Stimulated activated CD4-positive, alpha-beta T cell treated with anti-CD3 and anti-CD28 coated beads, Interleukin-15, amount 100 ng/mL, for 1 hour (primary cell): Measurements from ENCODE around the gene CGB7.
"Not testable (repeated sequence)": the region's sequence is repeated elsewhere in the genome, so short reads cannot be mapped to it uniquely, and the experiment has no call there.

Experiments used
- DNase-seq, 2 donors: peaks; one replicate each; pipeline ENCODE4 v3.0.0-alpha.2; 2020; ENCODE audit warnings: low read depth in 1 of 2, low spot score in 1 of 2

CGB7 gene

DNA sequence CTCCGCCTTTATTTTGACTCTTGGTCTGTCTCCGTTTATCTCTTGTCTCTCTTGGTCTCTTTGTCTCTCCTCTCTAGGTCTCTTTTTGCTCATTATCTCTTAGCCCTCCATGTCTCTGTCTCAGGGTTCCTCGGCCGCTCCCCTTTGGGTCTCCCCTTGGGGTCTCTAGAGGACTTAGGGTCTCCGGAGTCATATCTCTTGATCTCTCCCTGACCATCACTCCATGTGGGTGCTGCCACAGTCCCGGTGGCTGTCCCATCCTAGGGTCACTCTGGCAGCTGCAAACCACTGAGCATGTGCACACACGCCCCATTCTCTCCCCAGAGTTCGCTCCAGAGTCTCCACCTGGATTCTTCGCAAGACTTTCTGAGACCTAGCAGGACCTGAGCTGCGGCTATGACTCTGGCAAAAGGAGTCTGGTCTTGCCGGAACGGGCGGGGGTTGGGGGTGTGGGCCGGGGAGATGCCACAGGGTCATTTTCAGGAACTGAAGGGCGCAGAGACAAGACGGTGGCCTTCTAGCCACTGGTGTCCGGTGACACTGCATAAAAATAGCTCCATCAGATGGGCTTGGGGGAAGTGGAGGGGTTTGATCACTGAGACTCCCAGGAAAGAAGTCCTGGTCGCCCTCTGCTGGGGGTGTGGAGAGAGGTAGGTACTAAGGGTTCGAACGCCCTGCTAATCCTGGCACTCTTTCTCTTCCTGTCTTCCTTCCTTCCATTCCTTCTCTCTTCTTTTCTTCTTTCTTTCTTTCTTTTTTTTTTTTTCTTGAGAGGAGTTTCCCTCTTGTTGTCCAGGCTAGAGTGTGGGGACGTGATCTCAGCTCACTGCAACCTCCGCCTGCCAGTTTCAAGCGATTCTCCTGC lies 16.2 kb upstream of the CGB7 start:
- no peak for DNase-seq

- DNase-seq = no peak
Measured at GRCh38 chr19:49071860-49072547, 14.5 kb upstream of the CGB7 start.

GRCh38 chr19:49070416-49070815 lies 12.9 kb upstream of the CGB7 start:
- DNase-seq = no peak

- DNase-seq = no peak
Measured at GRCh38 chr19:49069026-49069425, 11.5 kb upstream of the CGB7 start.

- no peak for DNase-seq
Measured at GRCh38 chr19:49067554-49067953, 10.0 kb upstream of the CGB7 start.

GRCh38 chr19:49065905-49066512 lies 8.5 kb upstream of the CGB7 start:
- no peak for DNase-seq

- DNase-seq = no peak
Measured at GRCh38 chr19:49064768-49065611, 7.4 kb upstream of the CGB7 start, which contains the start of gene NTF4. NTF4 (minus strand) TSS chr19:49064818; CDS start chr19:49061997, 2,821 bp downstream.

- no peak for DNase-seq
Measured at GRCh38 chr19:49064029-49064629, 6.6 kb upstream of the CGB7 start.

- no peak for DNase-seq
Measured at GRCh38 chr19:49061445-49061844, 3.9 kb upstream of the CGB7 start.

GRCh38 chr19:49061000-49061399 lies 3.5 kb upstream of the CGB7 start:
- DNase-seq = no peak

GRCh38 chr19:49059053-49059452 lies 1.5 kb upstream of the CGB7 start:
- no peak for DNase-seq

GRCh38 chr19:49058562-49058961 lies 1.0 kb upstream of the CGB7 start:
- DNase-seq = no peak

DNA sequence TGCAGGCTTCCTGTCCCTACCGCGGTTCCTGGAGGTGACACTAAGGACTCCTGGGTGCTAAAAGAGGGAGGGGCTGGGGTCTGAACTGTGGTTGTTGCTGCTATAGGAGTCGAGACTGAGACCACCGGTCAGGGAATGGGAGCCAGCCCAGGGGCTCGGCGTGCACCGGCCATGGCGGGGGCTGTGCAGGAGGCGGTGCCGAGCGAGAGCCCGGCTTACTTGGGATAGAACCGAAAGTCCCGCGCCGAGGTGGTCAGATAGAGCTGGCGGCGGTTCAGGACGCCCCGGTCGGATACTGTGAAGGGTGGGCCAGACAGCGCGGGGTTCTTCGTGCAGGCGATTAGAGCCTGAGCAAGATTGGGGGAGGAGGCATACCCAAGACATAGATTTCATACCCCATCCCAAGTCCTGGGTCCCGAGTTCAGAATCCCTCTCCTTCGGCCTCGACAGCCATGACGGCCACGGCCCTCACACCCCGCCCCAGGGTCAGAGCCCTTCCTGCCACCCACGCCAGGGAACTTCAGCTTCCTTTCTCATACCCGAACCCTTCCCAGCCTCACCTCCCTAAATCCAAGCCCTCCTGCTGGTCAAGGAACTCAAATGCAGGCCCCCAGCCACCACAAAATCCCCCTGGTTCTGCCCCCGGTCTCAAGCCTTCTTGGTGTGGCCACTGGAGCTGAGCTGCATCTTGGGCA lies 500 bp downstream of the CGB7 start:
- not testable (repeated sequence) for DNase-seq

DNA sequence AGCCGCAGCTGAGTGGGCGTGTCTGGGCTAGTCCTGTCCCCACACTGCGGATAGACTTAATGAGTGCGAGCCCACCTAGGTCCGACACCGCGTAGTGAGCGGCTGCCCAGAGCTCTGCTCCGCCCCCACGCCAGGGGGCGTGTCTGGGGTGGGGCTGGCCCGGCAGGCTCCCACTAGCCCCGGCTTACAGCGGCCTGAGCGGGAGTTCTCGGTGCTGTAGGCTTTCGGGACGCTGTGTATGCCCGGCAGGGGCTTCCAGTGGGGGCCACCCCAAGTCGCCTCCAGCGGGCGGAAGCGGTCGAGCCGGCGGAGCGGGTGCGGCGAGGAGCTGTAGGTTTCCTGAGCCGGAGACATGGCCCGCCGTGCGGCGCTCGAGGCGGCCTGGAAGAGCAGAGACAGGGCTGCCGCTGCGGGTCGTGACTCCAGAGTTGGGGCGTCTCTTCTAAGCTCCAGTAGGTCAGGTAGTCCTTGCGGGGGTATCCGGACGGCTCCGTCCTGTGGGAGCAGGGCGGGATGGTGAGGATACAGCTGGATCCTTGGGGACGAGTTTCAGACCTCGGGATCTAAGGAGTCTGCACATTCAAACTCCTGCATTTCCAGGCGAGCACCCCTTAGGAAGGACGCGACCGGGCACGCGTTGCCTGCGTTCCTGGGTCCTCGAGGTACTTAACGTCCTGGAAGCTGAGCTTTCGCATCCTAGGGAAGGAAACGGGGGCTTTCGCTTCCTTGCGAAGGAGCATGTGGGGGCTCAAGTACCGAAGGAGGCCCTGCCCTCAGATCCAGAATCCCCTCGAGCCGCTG lies 1.2 kb downstream of the CGB7 start:
- DNase-seq = peak; percentile 26 to 40

DNA sequence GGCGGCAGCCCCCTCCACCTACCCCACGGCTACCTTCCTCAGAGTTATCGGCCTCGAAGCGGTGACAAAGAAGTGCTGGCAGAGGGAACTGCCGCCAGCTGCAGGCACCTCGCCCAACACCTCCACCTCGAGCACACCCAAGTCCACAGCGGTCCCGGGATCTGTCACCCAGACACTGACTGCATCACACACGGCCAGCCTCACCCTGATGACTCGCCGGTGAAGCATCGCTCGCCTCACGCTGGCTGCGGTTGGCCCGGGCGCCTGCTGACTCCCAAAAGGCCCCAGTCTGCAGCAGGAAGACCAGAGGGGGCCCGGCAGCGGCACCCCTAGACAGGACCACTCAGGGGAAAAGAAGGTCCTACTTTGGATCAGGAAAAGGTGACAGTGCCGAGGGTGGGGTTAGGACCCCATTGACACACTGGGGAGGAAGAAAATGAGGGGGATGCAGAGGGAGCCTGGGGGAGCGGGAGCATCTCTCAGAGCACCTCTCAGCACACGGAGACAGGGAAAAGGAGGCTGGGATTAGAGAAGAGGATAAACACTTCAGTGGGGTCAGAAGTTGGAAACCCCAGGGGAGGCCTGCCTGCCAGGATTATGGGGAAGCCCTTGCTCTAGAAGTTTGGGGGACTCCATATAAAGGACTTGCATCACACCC lies 7.0 kb downstream of the CGB7 start:
- not testable (repeated sequence) for DNase-seq

- not testable (repeated sequence) for DNase-seq
Measured at GRCh38 chr19:49049834-49050233, 7.7 kb downstream of the CGB7 start.

DNA sequence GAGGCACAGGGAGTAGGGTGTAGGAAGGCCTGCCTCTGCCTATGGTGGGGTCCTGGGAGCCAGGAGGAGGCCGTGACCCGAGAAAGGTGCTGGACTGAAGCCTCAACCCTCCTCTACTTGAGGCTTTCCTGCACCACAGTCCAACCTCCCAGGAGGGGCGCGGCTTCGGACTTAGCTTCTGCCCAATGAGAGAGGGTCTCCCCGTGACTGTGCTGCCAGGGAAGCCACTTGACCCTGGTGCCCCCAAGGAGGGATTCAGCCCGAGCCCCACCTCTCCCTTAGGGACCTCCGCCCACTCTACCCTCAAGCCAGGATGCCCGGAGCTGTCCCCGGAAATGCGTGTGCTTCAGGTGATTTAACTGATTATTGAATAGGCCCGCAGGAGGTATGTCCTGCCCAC lies 8.5 kb downstream of the CGB7 start, which contains the start of gene CGB8:
Gene CGB8, minus strand, starts transcription at position 101 of the 400 bp plus-strand sequence. CDS start 372 bp downstream, outside the sequence.
- DNase-seq = not testable (repeated sequence)

DNA sequence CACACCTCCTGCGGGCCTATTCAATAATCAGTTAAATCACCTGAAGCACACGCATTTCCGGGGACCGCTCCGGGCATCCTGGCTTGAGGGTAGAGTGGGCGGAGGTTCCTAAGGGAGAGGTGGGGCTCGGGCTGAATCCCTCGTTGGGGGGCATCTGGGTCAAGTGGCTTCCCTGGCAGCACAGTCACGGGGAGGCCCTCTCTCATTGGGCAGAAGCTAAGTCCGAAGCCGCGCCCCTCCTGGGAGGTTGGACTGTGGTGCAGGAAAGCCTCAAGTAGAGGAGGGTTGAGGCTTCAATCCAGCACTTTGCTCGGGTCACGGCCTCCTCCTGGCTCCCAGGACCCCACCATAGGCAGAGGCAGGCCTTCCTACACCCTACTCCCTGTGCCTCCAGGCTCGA lies 14.0 kb downstream of the CGB7 start, which contains the start of gene CGB5:
Gene CGB5, plus strand, starts transcription at position 301 of the 400 bp plus-strand sequence. CDS start 362 bp downstream, outside the sequence.
- not testable (repeated sequence) for DNase-seq
